Thymus (tissue), 11 donors: ENCODE data around the gene GPR183. TPM values are rescaled to one million over a fixed set of nuclear protein-coding genes. Genes with fewer than 3 reads are reported as not detected.

Source experiments
- DNase-seq, 9 donors: peaks; one replicate each; pipeline ENCODE4 v3.0.0-alpha.2; 2013; ENCODE audit warnings: low spot score in 9 of 9, low read depth in 6 of 9, missing footprints in 1 of 9
- H3K27ac ChIP-seq, 2 donors: one replicate each; pipeline ENCODE4 v1.5.1; 2013; ENCODE audit warnings: control low read depth in 1 of 2, low read depth in 1 of 2, low read length in 1 of 2, mild to moderate bottlenecking in 1 of 2, moderate library complexity in 1 of 2
- H3K27me3 ChIP-seq, 2 donors: one replicate each; pipeline ENCODE4 v1.5.1; 2013; ENCODE audit warnings: low read length in 1 of 2; ENCODE audit not compliant: control insufficient read depth in 2 of 2, insufficient read depth in 1 of 2
- H3K36me3 ChIP-seq, 2 donors: one replicate each; pipeline ENCODE4 v1.5.1; 2013; ENCODE audit warnings: low read length in 1 of 2, mild to moderate bottlenecking in 1 of 2, moderate library complexity in 1 of 2; ENCODE audit not compliant: control insufficient read depth in 2 of 2, insufficient read depth in 2 of 2
- H3K4me1 ChIP-seq, 2 donors: one replicate each; pipeline ENCODE4 v1.5.1; 2013; ENCODE audit warnings: low read length in 2 of 2; ENCODE audit not compliant: control insufficient read depth in 2 of 2, insufficient read depth in 2 of 2
- H3K4me3 ChIP-seq, 2 donors: one replicate each; pipeline ENCODE4 v1.5.1; 2013; ENCODE audit warnings: low read length in 2 of 2, control low read depth in 1 of 2, mild to moderate bottlenecking in 1 of 2
- H3K9me3 ChIP-seq, 2 donors: one replicate each; pipeline ENCODE4 v1.5.1; 2013; ENCODE audit warnings: low read length in 1 of 2, mild to moderate bottlenecking in 1 of 2; ENCODE audit not compliant: control insufficient read depth in 2 of 2, insufficient read depth in 1 of 2
- whole genome bisulfite sequencing: extraction: QIAGEN DNeasy Blood & Tissue Kit; methylation state at CpG from one replicate; pipeline ENCODE4 v1.1.7; 2013; 5-methylcytosine and 5-hydroxymethylcytosine counted together
- polyA plus RNA-seq: library from polyadenylated mRNA; stranded (reverse); fragments of 200-250 nt; gene quantifications from one replicate; pipeline ENCODE4 v1.2.3, GENCODE V29; 2013
- total RNA-seq: library from RNA; stranded (reverse); fragments of 120-200 nt; gene quantifications from one replicate; pipeline ENCODE4 v1.2.4, GENCODE V29; 2013
- donor health status: healthy.

The GPR183 gene
- total and polyA plus RNA-seq, 2 donors: 32.4 to 33.0 TPM

DNA sequence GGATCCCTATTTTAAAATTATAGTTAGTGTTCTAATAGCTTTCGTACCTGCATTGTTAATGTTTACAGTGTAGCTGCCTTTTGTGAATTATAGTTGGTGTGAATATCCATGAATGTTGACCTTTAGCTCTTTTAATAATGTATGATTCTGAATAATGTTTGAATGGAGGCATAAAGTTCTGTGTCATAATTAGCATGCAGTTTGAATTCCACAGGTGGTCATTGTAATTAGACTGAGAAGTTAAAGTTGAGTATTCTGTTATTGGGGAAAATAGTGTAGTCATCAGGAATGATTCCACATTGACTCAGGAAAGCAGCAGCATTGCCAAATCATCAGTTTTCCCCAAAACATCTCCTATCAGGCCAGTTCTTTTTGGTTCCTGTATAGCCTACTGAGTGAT lies 61.1 kb downstream of the GPR183 start:
- Histone ChIP-seq H3K4me3 (no peak overlapping the region), H3K4me1 (no peaks in the 10 kb centered on the region), H3K9me3 (no peaks in the 10 kb centered on the region), H3K27me3 (no peaks in the 10 kb centered on the region), H3K36me3 (peaks cover 2 to 4% of the 10 kb centered on the region in 2 donors), H3K27ac (no peak overlapping the region)
- 100% methylated on average over 1 of the region's 1 CpG for WGBS
- no peak for DNase-seq

Other genes with a start within 250 kb of the GPR183 start
- gene UBAC2, start 106.5 kb downstream of the GPR183 start, total RNA-seq: 42.8 TPM
- 69.1 TPM for gene UBAC2, start 106.5 kb downstream of the GPR183 start, polyA plus RNA-seq
- 8.1 TPM for gene GPR18, start 49.0 kb downstream of the GPR183 start, total RNA-seq
- gene GPR18, start 49.0 kb downstream of the GPR183 start, polyA plus RNA-seq: 6.7 TPM
- 71.3 TPM for gene TM9SF2, start 194.1 kb upstream of the GPR183 start, total RNA-seq
- 61.6 TPM for gene TM9SF2, start 194.1 kb upstream of the GPR183 start, polyA plus RNA-seq